ENCODE data around the gene PCA3.

PCA3 gene

DNA sequence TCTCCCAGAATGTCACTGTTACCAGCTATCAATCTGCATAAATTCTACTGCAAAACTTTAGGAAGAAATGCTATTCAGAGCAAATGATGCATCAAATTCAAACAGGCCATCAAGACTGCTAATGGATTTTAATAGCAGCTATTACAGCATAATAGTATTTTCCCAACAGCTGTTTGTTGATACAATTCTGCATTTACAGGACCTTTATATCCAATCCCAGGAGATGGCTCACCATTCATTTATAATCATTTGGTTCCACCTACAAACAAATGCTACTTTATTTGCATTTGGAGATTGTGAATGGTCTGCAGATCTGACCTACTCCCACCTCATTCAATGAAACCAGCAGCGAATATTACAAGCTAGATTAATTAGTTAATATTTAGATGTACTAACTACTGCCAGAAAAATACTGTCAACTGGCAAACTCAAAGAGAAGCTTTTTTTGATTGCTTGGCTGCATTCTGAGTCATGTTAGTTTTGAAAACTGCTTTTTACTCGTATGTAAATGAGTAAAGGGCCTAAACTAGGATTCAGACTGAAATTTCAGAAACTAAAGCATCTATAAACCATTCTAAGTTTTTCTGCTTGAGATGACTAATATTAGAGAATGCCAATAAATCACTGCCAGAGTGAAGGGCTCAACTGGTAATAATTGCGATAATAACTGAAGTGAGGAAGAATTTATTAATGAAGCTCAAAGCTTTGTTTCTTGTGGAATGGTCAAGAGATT is 7.1 kb upstream of the PCA3 start:
- no peak for DNase-seq

DNA sequence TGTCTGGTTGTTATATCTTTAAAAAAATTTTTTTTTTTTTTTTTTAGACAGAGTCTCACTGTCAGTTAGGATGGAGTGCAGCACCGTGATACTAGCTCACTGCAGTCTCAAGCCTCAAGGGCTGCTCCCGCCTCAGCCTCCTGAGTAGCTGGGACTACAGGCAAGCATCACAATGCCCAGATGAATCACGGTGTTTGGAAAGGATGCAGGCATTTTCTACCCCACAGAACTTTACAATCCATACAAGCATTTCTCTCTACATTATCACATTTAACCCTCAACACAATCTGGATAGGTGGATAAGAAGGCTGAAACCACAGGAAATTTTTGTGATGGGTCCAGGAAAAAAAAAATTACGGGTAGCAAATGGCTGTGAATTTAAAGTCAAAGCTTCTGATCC is 5.8 kb upstream of the PCA3 start:
- DNase-seq = no peak

- no peak for DNase-seq
Observed at GRCh38 chr9:76759732-76760131, 4.5 kb upstream of the PCA3 start.

GRCh38 chr9:76761448-76761847 is 2.8 kb upstream of the PCA3 start:
- no peak for DNase-seq

DNA sequence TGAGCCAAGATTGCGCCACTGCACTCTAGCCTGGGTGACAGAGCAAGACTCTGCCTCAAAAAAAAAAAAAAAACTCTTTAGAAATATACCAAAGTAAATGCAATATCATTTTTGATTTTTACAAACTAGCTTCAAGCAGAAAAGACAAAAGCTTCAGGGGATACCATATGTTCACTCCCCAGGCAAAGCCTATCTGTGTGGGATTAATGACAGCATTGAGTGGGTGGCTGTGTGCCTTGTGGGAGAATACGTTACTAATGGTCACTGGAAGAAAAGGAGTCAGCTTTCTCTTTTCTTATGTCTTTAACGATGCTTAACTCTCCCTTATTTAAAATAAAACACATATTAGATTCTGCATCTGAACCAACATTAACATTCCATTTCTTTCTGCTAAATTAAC is 1.9 kb downstream of the PCA3 start:
- peak in 1 of 14 donors; percentile 56 for DNase-seq

GRCh38 chr9:76772686-76773445 is 8.6 kb downstream of the PCA3 start:
- DNase-seq = no peak

GRCh38 chr9:76784881-76785280 is 20.6 kb downstream of the PCA3 start:
- DNase-seq = no peak

GRCh38 chr9:76785501-76785900 is 21.3 kb downstream of the PCA3 start:
- no peak for DNase-seq

DNA sequence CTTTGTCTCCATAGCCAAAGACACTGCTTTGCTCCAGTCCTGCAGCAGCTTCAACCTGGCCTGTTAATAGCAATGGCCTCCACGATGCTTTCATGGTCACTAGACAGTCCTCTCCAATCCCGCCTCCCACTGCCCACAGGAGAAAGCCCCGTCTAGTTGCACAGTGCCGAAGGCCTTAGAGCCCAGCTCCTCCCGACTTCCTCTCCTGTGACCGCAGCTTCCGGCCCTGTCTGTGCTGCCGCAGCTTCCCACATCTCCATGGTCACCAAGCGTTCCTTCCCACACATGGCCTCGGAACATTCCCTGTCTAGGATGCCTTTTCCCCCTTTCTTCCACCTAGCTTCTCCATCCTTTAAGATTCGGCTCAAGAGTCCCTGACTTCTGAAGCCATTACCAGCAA is 23.4 kb downstream of the PCA3 start:
- DNase-seq = no peak

DNA sequence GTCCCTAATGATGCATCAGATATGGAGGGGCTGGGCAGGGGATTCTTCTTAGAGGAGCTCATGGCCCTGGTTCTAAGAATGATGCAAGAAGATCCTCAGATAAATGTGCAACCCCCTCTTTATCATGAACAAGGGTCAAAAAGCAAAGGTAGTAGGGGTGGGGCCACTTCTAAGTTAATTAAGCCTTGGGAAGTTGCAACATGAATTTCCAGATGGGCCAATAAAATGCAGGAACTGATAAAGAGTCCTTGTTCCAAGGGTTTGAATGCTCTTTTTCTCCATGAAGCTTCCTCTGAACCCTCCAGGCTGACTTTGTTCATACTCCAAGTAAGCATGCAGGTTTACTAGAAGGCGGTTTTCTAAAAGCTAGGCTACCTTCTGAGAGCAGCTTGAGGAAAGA is 25.6 kb downstream of the PCA3 start:
- no peak for DNase-seq

GRCh38 chr9:76793784-76794431 is 29.7 kb downstream of the PCA3 start:
- DNase-seq = no peak

- DNase-seq = no peak
Observed at GRCh38 chr9:76796296-76796695, 32.1 kb downstream of the PCA3 start.

- no peak for DNase-seq
Observed at GRCh38 chr9:76798527-76798926, 34.3 kb downstream of the PCA3 start.

GRCh38 chr9:76799473-76799872 is 35.2 kb downstream of the PCA3 start:
- DNase-seq = no peak

DNA sequence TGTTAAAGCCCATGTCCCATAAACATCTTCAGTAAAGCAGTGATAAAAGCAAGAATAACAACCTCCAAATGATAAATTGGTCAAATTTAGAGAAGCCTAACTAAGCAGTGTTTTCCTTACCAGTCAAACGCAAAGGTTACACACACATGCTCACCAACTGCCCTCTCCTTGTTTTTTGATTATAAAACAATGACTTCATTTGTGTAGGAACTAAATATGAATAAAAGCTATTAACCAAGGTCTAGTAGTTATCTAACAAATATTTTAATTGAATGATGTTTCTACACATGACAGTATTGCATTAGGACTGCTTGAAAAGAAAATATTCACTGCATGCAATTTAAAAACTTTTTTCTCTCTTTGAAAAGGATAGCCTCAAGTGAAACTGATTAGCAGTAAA is 36.7 kb downstream of the PCA3 start:
- no peak for DNase-seq

GRCh38 chr9:76803083-76803482 is 38.8 kb downstream of the PCA3 start:
- no peak for DNase-seq

GRCh38 chr9:76803762-76804161 is 39.5 kb downstream of the PCA3 start:
- DNase-seq = no peak

DNA sequence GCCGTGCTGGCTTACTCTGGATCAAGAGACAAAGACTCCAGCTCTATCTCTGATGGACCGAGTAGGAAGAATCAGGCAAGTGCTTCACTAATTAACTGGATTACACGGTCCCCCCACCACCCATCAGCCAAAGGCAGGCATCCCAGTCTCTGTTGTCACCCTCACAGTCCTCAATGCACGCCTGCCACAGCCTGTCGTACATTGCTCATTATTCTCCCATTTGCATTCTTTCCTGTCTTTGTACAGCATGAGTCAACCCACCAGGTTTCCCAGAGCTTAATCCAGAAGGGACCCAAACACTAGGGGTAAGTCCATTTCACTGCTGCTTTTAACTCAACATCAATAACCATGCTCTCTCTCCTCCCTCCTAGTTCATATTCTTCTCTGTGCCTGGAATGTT is 44.4 kb downstream of the PCA3 start:
- DNase-seq = peak in 1 of 14 donors; percentile 5

GRCh38 chr9:76810377-76810957 is 46.2 kb downstream of the PCA3 start:
- peak in 6 of 14 donors; percentile 3 to 51 (median 20) for DNase-seq

- DNase-seq = no peak
Observed at GRCh38 chr9:76812591-76812990, 48.4 kb downstream of the PCA3 start.

- DNase-seq = no peak
Observed at GRCh38 chr9:76817489-76817888, 53.3 kb downstream of the PCA3 start.

GRCh38 chr9:76818271-76818670 is 54.0 kb downstream of the PCA3 start:
- peak in 12 of 14 donors; percentile 6 to 86 (median 44) for DNase-seq

GRCh38 chr9:76820431-76820830 is 56.2 kb downstream of the PCA3 start:
- no peak for DNase-seq
